K562 (cell line): ENCODE results near the gene ERP44.

Experiments
- BRF1 ChIP-seq: IDR thresholded peaks from 3 replicates; pipeline ENCODE4 v1.6.1; 2011; ENCODE audit warnings: borderline replicate concordance, mild to moderate bottlenecking; ENCODE audit not compliant: insufficient read length; ENCODE audit errors: extremely low read depth
- CTCF ChIP-seq, 3 experiments: IDR thresholded peaks in 2 of 3; conservative IDR thresholded peaks in 1 of 3; 2 replicates each; pipeline ENCODE4 v1.5.1; 2011 to 2012; ENCODE audit warnings: low read length in 3 of 3, mild to moderate bottlenecking in 3 of 3, control low read depth in 2 of 3, improper control_type of control experiment in 1 of 3, inconsistent platforms in 1 of 3, low read depth in 1 of 3, mixed read lengths in 1 of 3, moderate library complexity in 1 of 3; ENCODE audit not compliant: insufficient read depth in 2 of 3
- E2F4 ChIP-seq: sonication (generic); formaldehyde crosslinking; IDR thresholded peaks from 2 replicates; pipeline ENCODE4 v1.8.0; 2022; ENCODE audit warnings: mild to moderate bottlenecking, low read depth, missing genetic modification reagents
- FOXJ3 ChIP-seq: sonication (generic); formaldehyde crosslinking; IDR thresholded peaks from 2 replicates; pipeline ENCODE4 v1.4.0; 2020; ENCODE audit warnings: mild to moderate bottlenecking, missing genetic modification reagents
- FOXP1 ChIP-seq: sonication (generic); formaldehyde crosslinking; IDR thresholded peaks from 2 replicates; pipeline ENCODE4 v1.8.0; 2022; ENCODE audit warnings: mild to moderate bottlenecking, missing genetic modification reagents
- HNRNPLL ChIP-seq: fragments of 200-400 bp; formaldehyde crosslinking; IDR thresholded peaks from 2 replicates; pipeline ENCODE4 v1.6.1; 2017; ENCODE audit warnings: low read length, low read depth, mild to moderate bottlenecking; ENCODE audit not compliant: poor library complexity, severe bottlenecking
- KAT7 ChIP-seq: sonication (generic); formaldehyde crosslinking; IDR thresholded peaks from 2 replicates; pipeline ENCODE4 v1.8.0; 2022; ENCODE audit warnings: missing genetic modification reagents, mild to moderate bottlenecking, borderline replicate concordance
- MAX ChIP-seq: sonication (generic); formaldehyde crosslinking; IDR thresholded peaks from 2 replicates; pipeline ENCODE4 v1.9.0; 2022; ENCODE audit warnings: mild to moderate bottlenecking, missing genetic modification reagents
- NFIC ChIP-seq: fragments of 450-650 bp; IDR thresholded peaks from 2 replicates; pipeline ENCODE4 v1.6.1; 2017; ENCODE audit warnings: mild to moderate bottlenecking, inconsistent platforms
- RFX5 ChIP-seq: IDR thresholded peaks from 2 replicates; pipeline ENCODE4 v1.6.1; 2011; ENCODE audit warnings: low read depth, mild to moderate bottlenecking, improper control_type of control experiment, low read length
- SMARCE1 ChIP-seq: fragments of 450-650 bp; IDR thresholded peaks from 2 replicates; pipeline ENCODE4 v1.7.1; 2016; ENCODE audit warnings: mild to moderate bottlenecking
- ZNF12 ChIP-seq: sonication (generic); formaldehyde crosslinking; IDR thresholded peaks from 2 replicates; pipeline ENCODE4 v1.4.0; 2020; ENCODE audit warnings: mild to moderate bottlenecking, missing genetic modification reagents
- ZNF121 ChIP-seq: sonication (generic); formaldehyde crosslinking; conservative IDR thresholded peaks from 2 replicates; pipeline ENCODE4 v1.8.0; 2022; ENCODE audit warnings: missing genetic modification reagents
- ZNF143 ChIP-seq: sonication (generic); formaldehyde crosslinking; IDR thresholded peaks from 2 replicates; pipeline ENCODE4 v1.9.0; 2022; ENCODE audit warnings: mild to moderate bottlenecking, missing genetic modification reagents

GRCh38 chr9:100129772-100130171, 31.0 kb upstream of the ERP44 start:
- TF ChIP-seq ZNF121 (CRISPR knock-in tag) (no peak), E2F4 (CRISPR knock-in tag) (no peak), FOXJ3 (CRISPR knock-in tag) (no peak), MAX (no peak), NFIC (no peak), CTCF (IDR thresholded peaks at IDR 0.05 in 2 of 3, conservative IDR thresholded peaks at IDR 0.05 in 1 of 3; ENCODE audit: insufficient read depth in 2 of 3, low read depth in 1 of 3, low read length in 3 of 3) (no peak), ZNF143 (CRISPR knock-in tag) (no peak), RFX5 (no peak), HNRNPLL (no peak), KAT7 (CRISPR knock-in tag) (no peak), ZNF12 (CRISPR knock-in tag) (no peak), SMARCE1 (no peak), BRF1 (no peak), FOXP1 (no peak)
